ENCODE measurements around the gene MFAP4.

DNA sequence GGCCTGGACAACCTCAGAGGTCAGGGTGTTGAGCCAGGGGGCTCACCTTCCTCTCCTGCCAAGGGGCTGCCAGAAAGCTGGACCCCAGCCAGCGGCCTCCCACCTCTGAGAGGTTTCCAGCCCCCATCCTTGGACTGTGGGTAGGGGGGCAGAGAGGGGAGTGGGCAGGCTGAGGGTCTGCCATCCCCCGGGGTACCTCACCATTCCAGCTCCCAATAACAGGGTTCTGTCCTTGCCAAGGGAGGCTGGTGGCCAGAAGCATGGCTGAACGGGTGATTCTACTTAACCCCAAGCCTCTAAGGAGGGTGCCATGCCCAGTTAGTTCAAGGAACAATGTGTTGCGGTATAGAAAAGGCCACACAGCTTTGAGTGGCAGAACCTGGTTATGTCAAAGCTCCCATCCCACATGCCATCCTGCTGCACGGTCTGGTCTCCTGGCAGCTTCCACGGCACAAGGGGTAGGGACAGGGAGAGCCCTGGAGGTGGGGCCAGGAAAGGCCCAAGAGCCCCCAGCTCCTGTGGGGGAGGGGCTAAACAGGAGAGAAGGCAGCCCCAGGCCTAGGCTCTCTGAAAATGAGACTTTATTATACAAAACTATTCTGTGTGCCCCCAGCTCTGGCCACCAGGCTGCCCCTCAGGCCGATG is 44.3 kb downstream of the MFAP4 start:
- TF ChIP-seq, protein P1, sequence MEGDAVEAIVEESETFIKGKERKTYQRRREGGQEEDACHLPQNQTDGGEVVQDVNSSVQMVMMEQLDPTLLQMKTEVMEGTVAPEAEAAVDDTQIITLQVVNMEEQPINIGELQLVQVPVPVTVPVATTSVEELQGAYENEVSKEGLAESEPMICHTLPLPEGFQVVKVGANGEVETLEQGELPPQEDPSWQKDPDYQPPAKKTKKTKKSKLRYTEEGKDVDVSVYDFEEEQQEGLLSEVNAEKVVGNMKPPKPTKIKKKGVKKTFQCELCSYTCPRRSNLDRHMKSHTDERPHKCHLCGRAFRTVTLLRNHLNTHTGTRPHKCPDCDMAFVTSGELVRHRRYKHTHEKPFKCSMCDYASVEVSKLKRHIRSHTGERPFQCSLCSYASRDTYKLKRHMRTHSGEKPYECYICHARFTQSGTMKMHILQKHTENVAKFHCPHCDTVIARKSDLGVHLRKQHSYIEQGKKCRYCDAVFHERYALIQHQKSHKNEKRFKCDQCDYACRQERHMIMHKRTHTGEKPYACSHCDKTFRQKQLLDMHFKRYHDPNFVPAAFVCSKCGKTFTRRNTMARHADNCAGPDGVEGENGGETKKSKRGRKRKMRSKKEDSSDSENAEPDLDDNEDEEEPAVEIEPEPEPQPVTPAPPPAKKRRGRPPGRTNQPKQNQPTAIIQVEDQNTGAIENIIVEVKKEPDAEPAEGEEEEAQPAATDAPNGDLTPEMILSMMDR (conservative IDR thresholded peaks at IDR 0.05; ENCODE audit: low read length) = no peak
- TF ChIP-seq EZH2phosphoT487 (IDR thresholded peaks at IDR 0.05; ENCODE audit: borderline replicate concordance) = no peak

All from Loucy (cell line).